Cerebellar cortex (tissue), 1 donor: ENCODE results near the gene PRKRA.
A peak's percentile ranks its signal among the peaks of the same experiment; 100 is the strongest.
"Not testable (repeated sequence)": the region's sequence is repeated elsewhere in the genome, so short reads cannot be mapped to it uniquely, and the experiment has no call there.

ENCODE experiments used
- DNase-seq: peaks from one replicate; pipeline ENCODE4 v3.0.0-alpha.2; 2015; ENCODE audit warnings: low spot score

PRKRA gene

GRCh38 chr2:178450774-178451525, at the start of gene PRKRA, which contains the start of gene PJVK:
Gene PRKRA, minus strand, starts transcription at chr2:178451175. Its CDS starts 145 bp downstream, at chr2:178451030.
Gene PJVK, plus strand, starts transcription at chr2:178451378. Its CDS starts 2,032 bp downstream, at chr2:178453410.
- DNase-seq = peak; percentile 98

- DNase-seq = no peak
Measured at GRCh38 chr2:178499640-178500039, 48.7 kb upstream of the PRKRA start.

- DNase-seq = no peak
Measured at GRCh38 chr2:178498137-178498536, 47.2 kb upstream of the PRKRA start.

GRCh38 chr2:178496049-178496448, 45.1 kb upstream of the PRKRA start:
- no peak for DNase-seq

GRCh38 chr2:178491612-178492011, 40.6 kb upstream of the PRKRA start:
- DNase-seq = no peak

- no peak for DNase-seq
Measured at GRCh38 chr2:178485356-178485755, 34.4 kb upstream of the PRKRA start.

GRCh38 chr2:178484245-178485041, 33.5 kb upstream of the PRKRA start:
- DNase-seq = peak; percentile 28

GRCh38 chr2:178482437-178482836, 31.5 kb upstream of the PRKRA start:
- DNase-seq = no peak

- DNase-seq = peak; percentile 94
Measured at GRCh38 chr2:178480227-178481181, 29.5 kb upstream of the PRKRA start, which contains the start of gene PLEKHA3. Gene PLEKHA3, plus strand, starts transcription at chr2:178480457. Its CDS starts 413 bp downstream, at chr2:178480870.

- no peak for DNase-seq
Measured at GRCh38 chr2:178479758-178480226, 28.8 kb upstream of the PRKRA start.

- no peak for DNase-seq
Measured at GRCh38 chr2:178479275-178479616, 28.3 kb upstream of the PRKRA start.

GRCh38 chr2:178478439-178479274, 27.7 kb upstream of the PRKRA start, which contains the start of gene FKBP7:
Gene FKBP7, minus strand, starts transcription at chr2:178478600. Its CDS starts 101 bp downstream, at chr2:178478499.
- DNase-seq = peak; percentile 92

GRCh38 chr2:178478130-178478438, 27.1 kb upstream of the PRKRA start:
- no peak for DNase-seq

GRCh38 chr2:178477443-178478129, 26.6 kb upstream of the PRKRA start:
- peak; percentile 30 for DNase-seq

GRCh38 chr2:178476477-178476876, 25.5 kb upstream of the PRKRA start:
- DNase-seq = no peak

- no peak for DNase-seq
Measured at GRCh38 chr2:178474560-178474959, 23.6 kb upstream of the PRKRA start.

GRCh38 chr2:178473931-178474330, 23.0 kb upstream of the PRKRA start:
- no peak for DNase-seq

GRCh38 chr2:178473373-178473772, 22.4 kb upstream of the PRKRA start:
- DNase-seq = no peak

- not testable (repeated sequence) for DNase-seq
Measured at GRCh38 chr2:178471313-178471712, 20.3 kb upstream of the PRKRA start.

GRCh38 chr2:178469219-178469849, 18.4 kb upstream of the PRKRA start:
- no peak for DNase-seq
